C4-2B (cell line): ENCODE measurements around the gene CHCHD6.

Experiments
- H3K27ac ChIP-seq: fragments of 450-650 bp; 2 replicates; pipeline ENCODE4 v1.5.1; 2017
- CTCF ChIP-seq: fragments of 450-650 bp; conservative IDR thresholded peaks from 2 replicates; pipeline ENCODE4 v1.5.1; 2017; ENCODE audit warnings: mild to moderate bottlenecking
- ZFX ChIP-seq: fragments of 450-650 bp; IDR thresholded peaks from 2 replicates; pipeline ENCODE4 v1.6.1; 2017

The CHCHD6 gene

GRCh38 chr3:126858401-126858800, 154.4 kb downstream of the CHCHD6 start:
- no peak for TF ChIP-seq CTCF
- TF ChIP-seq ZFX, result no peak
- no peak overlapping the region for H3K27ac ChIP-seq

- TF ChIP-seq CTCF (no peak), ZFX (no peak)
- H3K27ac ChIP-seq, result no peak overlapping the region
Observed at GRCh38 chr3:126858887-126859286, 154.8 kb downstream of the CHCHD6 start.

- no peak overlapping the region for H3K27ac ChIP-seq
- TF ChIP-seq ZFX (no peak), CTCF (no peak)
Observed at GRCh38 chr3:126859415-126860246, 155.6 kb downstream of the CHCHD6 start.

- TF ChIP-seq CTCF (no peak), ZFX (no peak)
- H3K27ac ChIP-seq, result no peak overlapping the region
Observed at GRCh38 chr3:126865736-126866135, 161.7 kb downstream of the CHCHD6 start.

GRCh38 chr3:126866175-126866759, 162.2 kb downstream of the CHCHD6 start:
- TF ChIP-seq CTCF (no peak), ZFX (no peak)
- H3K27ac ChIP-seq, result no peak overlapping the region

GRCh38 chr3:126867190-126867862, 163.3 kb downstream of the CHCHD6 start:
- H3K27ac ChIP-seq, result no peak overlapping the region
- TF ChIP-seq CTCF (no peak), ZFX (no peak)

- no peak for TF ChIP-seq CTCF
- TF ChIP-seq ZFX, result no peak
- no peak overlapping the region for H3K27ac ChIP-seq
Observed at GRCh38 chr3:126867863-126868200, 163.8 kb downstream of the CHCHD6 start.
